Measurements from ENCODE around the gene VPS72.
"Not testable (repeated sequence)": the region's sequence is repeated elsewhere in the genome, so short reads cannot be mapped to it uniquely, and the experiment has no call there.

The VPS72 gene, protein sequence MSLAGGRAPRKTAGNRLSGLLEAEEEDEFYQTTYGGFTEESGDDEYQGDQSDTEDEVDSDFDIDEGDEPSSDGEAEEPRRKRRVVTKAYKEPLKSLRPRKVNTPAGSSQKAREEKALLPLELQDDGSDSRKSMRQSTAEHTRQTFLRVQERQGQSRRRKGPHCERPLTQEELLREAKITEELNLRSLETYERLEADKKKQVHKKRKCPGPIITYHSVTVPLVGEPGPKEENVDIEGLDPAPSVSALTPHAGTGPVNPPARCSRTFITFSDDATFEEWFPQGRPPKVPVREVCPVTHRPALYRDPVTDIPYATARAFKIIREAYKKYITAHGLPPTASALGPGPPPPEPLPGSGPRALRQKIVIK

DNA sequence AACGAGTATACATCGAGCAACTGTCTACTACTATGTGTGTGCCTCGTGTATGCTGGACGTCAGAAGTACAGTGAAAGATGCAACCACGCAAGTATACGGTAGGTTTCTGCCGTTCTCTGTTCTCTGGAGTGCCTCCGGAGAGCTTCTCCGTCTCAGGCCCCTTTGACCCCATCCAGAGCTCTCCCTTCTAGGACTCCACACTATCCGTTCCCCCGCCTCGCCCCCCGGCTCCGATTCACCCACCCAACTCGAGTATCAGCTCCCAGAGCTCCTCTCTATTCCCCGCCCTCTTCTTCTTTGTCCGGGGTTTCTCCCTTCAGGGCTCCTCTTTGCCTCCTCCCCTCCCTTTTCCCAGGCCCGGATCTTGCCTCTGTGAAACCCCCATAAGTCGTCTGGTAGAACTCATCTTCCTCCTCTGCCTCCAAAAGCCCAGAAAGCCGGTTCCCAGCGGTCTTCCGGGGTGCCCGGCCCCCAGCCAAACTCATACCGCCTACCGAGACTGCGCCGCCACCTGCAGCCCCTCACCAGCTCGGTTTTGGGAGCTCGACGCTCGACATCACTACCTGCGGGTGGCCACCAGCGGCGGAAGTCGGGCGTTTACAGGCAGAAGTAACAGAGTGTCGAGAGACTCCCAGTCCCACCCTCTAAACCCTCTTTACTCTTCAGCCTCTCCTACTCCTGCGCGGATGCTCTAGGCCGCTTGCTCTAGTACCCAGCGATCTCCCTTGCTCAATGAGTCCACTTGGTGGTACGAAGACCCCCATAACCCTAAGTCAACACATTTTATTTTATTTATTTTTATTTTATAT, at the start of gene VPS72:
VPS72 (minus strand) TSS at position 561 of the 809 bp plus-strand sequence; CDS start at position 485, 76 bp downstream.
- peak; percentile 91 for DNase-seq

DNA sequence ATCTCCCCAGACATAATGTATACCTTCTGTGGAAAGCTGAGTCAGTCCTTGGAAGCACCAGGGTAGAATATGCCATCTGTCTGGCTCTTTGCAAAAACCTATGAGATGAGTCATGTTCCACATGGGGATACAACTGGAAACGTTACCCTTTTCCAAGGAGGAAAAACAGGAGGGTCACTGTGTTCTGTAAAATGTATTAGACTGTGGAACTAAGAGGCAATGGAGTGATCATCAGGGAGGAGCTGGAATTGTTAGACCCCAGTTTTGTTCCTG, 48.4 kb upstream of the VPS72 start:
- DNase-seq: no peak

DNA sequence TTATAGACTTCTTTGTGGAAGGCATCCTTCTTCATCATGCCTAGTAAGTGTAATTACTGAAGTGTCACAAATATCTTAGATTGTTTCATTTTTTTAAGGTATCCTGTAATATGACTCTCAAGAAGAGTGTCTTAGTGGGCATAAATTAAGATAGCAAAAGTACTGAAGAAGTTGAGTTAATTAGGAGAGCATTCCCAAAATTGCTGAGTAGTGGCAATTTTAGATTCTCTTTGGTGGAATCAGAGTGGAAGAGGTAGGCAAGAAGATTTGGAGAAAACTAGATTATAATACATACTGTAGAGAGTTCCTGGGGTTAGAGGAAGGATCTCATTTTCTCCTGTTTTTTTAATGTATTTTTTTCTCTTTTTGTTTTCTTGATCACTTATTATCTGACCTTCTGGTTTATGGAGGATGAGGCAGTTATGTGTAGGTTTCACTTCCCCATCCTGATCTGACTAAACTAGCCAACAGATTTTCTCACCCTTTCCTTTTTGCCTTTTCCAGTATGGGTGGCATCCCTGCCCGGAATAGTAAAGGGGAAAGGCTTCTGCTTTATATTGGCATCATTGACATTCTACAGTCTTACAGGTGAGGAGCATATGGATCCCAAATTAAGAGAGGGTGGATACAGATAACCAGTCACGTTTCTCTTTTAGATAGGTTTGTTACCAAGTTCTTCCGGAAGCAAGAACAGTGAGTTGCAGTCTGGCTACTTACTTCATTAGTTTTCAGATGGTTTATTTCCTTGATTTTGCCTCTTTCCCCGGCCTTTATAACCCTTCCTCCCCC, 47.9 kb upstream of the VPS72 start:
- no peak for DNase-seq

DNA sequence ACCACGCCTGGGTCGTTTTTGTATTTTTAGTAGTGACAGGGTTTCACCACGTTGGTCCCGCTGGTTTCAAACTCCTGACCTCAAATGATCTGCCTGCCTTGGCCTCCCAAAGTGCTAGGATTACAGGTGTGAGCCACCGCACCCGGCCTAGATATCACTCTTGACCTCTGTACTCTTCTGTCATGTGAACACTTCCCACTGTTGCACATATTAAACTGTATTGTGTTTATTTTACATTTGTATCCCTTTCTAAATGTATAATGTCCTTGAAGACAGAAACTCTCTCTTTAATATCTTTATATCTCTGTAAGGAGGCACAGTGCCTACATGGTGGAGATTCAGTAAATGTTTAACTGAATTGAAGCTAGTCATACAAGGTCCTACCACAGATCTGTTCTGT, 45.2 kb upstream of the VPS72 start:
- DNase-seq: no peak

DNA sequence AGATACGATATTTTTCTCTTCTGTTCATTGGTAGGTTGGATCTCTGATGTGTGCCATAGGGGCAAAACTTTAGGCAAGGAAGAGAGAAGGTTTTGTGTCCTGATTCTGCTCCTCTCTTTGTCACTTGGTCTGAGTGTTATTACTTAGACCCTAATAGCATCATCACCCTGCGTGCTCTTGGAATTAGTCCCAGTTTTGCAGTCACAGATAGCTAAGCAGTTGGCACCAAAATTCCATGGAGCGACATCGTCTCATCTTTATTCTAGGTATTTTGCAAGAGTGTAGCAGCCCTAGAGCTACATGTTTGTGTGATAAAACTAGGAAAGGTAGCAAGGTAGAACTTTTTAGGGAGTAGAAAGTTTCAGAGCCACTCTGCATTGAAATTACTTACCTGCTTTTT, 32.1 kb upstream of the VPS72 start:
- DNase-seq: no peak

DNA sequence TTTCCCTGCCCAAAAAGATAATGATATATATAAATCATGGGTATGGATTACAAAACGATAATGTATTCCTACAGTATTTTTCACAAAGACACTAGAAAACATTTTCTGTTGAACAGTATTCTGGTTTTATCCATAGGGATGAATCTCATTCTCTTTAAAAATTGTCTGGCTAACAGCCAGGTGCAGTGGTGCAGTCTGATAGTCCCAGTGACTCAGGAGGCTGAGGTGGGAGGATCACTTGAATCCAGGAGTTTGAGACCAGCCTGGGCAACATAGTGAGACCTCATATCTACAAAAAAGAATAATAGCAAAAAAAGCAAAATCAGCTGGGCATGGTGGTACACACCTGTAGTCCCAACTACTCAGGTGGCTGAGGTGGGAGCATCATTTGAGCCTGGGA, 31.6 kb upstream of the VPS72 start:
- DNase-seq: no peak

DNA sequence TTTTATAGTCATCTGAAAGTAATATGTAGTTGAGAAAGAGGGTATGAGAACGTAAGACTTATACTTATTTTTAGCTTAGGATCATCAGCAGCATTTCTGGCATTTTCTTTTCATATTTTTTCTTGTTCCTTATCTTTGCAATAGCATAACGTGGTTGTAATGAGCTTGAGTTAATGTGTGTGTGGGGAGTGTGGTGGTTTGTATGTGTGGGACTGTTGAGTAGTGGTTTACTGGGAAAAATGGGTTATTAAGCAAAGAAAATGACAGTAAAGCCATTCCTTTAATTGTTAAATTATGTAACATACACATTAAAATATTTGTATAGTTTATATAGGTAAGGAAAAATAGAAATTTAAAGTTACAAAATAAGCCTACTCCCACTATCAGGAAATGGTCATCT, 23.6 kb upstream of the VPS72 start:
- DNase-seq: no peak

DNA sequence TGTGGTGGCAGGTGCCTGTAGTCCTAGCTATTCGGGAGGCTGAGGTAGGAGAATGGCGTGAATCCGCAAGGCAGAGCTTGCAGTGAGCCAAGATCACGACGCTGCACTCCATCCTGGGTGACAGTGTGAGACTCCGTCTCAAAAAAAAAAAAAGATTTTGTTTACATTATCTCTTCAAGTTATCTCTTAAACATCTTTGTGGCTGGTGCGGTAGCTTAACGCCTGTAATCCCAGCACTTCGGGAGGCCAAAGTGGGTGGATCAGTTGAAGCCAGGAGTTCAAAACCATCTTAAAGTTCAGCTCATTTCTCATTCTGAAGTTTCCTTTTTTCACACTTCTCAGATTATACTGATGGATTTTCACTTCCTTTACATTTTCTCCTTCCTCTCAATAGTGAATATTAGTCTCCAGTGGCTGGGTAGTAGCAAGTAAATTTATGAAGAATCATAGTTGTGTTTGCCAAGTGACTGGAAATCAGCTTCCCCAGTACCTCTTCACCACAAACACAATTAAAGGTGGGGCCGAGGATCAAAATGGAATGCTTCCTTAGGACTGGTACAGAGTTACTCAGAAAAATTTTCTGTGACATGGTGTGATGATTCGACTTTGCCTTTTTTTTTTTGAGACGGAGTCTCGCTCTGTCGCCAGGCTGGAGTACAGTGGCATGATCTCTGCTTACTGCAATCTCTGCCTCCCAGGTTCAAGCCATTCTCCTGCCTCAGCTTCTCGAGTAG, 22.1 kb upstream of the VPS72 start:
- no peak for DNase-seq

DNA sequence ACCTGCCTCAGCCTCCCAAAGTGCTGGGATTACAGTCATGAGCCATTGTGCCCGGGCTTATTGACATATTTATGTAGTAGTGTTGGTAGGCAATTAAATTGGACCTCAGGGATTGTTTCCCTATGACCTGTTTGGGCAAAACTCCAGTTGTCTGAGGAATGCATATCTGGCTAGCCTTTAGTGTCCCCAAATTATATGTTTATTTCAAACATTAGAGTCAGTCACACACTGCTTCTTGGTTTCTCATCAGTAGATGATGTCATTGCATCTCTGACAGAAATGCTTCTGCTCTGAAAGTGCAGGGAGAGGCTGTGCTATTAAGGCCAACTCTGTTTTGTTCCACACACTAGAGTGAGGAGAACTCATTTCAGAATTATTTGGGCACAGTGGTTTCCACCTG, 20.8 kb upstream of the VPS72 start:
- no peak for DNase-seq

DNA sequence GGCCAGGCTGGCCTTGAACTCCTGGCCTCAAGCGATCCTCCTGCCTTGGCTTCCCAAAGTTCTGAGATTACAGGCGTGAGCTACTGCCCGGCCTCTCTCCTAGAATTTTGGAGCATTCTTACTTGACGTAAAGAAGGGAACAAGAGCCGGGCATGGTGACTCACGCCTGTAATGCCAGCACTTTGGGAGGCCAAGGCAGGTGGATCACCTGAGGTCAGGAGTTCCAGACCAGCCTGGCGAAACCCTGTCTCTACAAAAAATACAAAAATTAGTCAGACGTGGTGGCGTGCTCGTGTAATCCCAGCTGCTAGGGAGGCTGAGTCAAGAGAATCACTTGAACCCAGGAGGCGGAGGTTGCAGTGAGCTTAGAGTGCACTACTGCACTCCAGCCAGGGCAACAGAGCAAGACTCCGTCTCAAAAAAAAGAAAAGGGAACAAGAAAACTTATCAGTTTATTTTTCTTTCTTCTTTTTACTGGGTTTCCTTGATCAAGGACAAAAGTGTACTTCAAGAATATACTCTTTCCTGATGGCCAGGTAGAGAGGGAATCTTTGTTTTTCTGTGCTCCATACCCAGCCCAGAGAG, 15.5 kb upstream of the VPS72 start:
- DNase-seq: not testable (repeated sequence)

DNA sequence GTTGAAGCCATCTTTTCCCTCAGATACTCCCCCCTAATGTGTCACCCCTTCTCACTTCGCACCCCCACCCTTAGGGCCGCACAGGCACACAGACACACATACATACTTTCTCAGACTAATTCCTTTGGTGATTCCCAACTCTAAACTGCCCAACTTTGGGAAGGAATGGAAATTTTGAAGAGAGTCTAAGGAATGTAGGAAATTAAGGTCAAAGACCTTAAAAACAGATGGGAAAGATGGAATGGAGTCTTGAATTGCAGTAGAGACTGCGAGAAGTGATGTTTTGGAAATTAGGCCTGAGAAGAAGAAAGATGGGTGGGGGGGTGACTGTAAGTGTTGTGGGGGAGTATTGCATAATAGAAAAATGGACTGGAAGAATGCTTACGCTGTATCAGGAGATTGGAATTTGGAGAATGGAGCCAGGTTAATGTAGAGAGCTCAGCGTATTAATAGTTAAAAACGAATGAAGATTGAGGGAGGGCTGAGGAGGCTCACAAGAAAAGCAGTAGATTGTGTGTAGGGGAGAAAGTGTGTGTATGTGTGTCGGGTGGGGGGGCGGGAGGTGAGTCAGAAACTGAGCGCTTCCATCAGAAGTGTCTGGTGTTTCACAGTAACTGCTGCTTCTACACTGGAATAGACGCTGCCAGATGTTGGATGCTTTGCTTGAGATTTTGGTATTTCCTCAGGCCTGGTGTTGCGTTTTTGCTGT, 10.0 kb upstream of the VPS72 start:
- DNase-seq: no peak

DNA sequence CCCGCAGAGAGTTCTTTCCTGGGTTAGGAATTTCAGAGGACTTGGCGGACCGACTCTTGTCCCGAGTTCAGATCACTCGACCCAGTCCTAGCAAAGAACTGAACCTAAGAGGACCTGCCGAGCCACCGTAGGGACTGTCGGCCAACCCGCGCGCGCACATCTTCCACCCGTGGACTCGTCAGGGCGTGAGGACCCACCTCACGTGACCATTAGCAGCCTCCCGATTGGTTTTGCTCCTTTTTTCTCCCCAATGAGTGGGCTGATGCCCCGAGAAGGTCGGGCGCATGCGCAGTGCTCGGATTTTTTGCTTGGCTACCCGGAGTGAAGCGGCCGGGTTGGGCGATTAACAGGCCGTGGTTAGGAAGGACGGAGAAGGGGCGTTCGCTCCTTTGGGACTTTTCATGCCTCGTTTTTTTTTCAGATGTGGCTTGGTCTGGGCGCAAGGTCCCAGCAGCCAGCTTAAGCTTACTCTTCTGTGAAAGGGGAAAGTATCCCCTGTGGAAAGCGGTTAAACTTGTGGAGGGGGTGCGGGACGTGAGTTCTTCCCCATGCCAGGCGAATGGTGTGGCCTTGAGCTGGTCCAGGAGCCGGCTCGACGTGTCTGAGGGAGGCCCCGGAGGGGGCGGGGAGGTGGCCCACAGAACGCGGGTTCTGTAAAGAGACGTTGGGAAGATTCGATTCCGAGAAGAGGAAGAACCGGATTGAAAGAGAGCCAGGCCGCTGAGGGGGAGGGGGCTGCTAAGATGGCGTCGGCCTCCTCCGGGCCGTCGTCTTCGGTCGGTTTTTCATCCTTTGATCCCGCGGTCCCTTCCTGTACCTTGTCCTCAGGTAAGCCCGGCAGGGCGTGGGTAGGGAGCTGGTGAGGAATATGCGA, 8.5 kb upstream of the VPS72 start, which contains the start of gene PIP5K1A:
PIP5K1A (plus strand) TSS at position 299 of the 874 bp plus-strand sequence; CDS start at position 744, 445 bp downstream.
- peak; percentile 98 for DNase-seq

DNA sequence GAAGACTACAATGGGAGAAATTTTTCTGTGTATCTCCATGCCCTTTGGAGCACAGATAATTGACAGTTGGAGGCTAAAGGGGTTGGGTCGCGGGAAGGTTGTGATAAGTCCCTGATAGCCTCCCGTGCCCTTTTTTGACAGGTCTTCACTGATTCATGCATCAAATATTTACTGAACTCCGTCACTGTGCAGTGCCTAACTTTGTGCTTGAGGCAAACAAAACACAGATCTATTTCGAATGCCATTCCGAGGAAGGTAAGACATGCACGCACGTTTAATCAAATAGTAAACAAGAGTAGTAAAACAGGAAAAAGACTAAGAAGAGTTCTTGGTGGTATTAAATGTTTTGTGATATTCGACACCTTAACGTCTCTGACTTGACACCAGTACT, 7.9 kb upstream of the VPS72 start:
- peak; percentile 59 for DNase-seq

DNA sequence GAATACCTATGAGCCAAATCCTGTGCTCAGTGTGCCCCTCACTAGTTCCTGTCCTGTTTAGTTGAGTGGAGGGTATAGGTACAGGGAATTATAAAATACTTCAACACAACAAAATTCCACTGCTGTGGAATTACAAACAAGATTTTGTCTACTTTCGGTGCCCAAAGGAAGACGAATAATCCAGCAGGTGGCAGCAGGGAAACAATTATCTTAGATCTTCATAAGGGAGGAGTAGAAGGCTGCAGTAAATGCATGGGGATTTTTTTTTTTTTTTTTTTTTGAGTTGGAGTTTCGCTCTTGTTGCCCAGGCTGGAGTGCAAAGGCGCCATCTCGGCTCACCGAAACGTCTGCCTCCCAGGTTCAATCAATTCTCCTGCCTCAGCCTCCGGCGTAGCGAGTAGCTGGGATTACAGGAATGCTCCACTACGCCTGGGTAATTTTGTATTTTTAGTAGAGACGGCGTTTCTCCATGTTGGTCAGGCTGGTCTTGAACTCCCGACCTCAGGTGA, 6.3 kb upstream of the VPS72 start:
- DNase-seq: peak; percentile 84

DNA sequence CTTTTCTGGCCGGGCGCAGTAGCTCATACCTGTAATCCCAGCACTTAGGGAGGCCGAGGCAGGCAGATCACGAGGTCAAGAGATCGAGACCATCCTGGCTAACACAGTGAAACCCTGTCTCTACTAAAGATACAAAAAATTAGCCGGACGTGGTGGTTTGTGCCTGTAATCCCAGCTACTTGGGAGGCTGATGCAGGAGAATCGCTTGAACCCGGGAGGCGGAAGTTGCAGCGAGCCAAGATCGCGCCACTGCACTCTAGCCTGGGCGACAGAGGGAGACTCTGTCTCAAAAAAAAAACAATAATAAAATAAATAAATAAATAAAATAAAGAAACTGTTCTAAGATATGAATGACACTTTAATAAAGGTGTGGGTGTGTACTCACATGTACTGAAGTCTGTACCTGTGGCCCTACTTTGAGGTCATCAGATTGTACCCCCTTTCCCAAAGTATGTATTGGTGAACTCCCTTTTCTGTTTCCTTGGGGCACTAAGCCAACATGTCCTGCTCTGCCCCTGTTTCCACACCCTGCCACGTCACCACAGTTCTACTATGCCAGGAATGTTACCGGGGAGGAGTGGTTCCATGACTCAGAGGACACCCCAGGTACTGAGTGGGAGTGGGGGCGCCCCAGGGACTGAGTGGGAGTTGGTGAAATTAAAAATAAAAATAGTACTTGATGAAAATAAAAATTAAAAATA, 5.0 kb upstream of the VPS72 start:
- not testable (repeated sequence) for DNase-seq

DNA sequence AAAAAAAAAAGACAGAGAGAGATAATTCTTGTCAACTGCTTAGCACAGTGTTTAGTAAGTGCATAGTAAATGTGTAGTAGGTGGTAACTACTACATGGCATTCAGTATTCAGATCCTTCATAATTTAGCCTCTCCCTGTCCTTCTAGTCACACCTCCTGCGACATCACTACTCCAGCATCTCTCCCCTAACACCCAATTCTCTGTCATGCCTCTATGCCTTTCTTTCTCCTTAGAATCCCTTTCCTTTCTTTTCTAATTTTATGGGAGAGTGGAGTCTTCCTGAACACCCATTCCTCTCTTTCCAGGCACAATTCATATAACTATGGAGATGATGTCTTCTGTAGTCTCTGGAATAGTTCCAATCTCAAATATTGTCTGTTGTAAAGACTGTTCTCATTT, 3.9 kb upstream of the VPS72 start:
- no peak for DNase-seq

DNA sequence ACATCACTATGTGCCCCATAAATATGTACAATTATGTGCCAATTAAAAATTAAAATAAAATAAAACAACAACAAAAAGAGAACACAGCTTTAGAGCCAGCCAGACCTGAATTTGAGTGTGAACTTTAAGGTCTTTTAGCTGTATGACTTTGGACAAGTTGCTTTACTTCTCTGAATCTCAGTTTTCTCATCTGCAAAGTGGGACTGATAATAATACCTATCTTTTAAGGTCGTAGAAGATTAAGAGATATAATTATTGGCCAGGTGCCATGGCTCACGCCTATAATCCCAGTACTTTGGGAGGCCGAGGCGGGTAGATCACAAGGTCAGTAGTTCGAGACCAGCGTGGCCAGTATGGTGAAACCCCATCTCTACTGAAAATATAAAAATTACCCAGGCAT, 3.3 kb upstream of the VPS72 start:
- DNase-seq: no peak

DNA sequence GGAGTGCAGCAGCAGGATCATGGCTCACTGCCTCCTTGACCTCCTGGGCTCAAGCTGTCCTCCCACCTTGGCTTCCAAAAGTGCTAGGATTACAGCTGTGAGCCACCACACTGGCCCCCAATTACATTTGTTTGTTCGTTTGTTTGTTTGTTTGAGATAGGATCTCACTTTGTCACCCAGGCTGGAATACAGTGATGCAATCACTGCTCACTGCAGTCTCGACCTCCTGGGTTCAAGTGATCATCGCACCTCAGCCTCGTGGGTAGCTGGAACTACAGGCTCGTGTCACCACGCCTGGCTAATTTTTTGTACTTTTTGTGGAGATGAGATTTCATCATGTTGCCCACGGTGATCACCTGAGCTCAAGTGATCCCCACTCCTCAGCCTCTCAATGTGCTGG, 2.0 kb upstream of the VPS72 start:
- no peak for DNase-seq

DNA sequence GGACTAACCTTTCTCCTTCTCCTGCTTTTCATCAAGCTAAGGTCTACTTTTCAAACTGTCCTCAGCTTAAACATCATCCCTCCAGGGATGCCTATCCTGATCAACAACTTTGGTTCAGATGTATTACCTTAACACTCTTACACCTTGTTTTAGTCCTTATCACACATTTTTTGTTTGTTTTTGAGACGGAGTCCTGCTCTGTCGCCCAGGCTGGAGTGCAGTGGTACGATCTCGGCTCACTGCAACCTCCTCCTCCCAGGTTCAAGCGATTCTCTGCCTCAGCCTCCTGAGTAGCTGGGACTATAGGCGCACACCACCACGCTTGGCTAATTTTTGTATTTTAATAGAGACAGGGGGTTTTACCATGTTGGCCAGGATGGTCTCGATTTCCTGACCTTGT, 1.3 kb downstream of the VPS72 start:
- not testable (repeated sequence) for DNase-seq

DNA sequence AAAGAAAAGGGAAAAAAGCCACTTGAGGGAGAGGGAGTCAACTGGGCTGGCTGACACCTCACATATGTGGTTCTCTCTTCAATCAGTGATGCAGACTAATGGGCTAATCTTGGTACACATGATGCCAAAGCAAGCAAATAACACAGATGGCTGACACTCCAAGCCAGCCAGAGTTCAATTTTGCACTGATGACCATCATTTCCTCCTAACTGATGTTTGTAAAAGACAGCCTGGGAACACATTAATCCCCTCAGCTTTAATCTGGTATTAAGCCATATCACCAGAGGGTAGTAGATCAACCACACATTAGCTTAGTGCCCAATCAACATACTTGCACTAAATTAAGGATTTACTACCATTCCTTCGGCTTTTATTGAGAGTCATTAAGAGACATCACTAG, 2.8 kb downstream of the VPS72 start:
- no peak for DNase-seq

Measured in NCI-H146 (cell line).